GM10266 (cell line): ENCODE measurements around the gene ZNF644.
"Not testable (repeated sequence)": the region's sequence is repeated elsewhere in the genome, so short reads cannot be mapped to it uniquely, and the experiment has no call there.

Source experiments
- DNase-seq: peaks from one replicate; pipeline ENCODE4 v3.0.0; 2012; ENCODE audit errors: extremely low spot score
- CTCF ChIP-seq: IDR thresholded peaks from 2 replicates; pipeline ENCODE4 v1.5.1; 2012; ENCODE audit warnings: mild to moderate bottlenecking, low read depth; ENCODE audit not compliant: control insufficient read depth, insufficient read depth; ENCODE audit errors: missing control alignments

ZNF644 gene

GRCh38 chr1:91021686-91022517 is at the start of gene ZNF644:
ZNF644 (minus strand) TSS chr1:91022035; CDS start chr1:90982353, 39,682 bp downstream.
- peak; percentile 91 for DNase-seq
- no peak for TF ChIP-seq CTCF

DNA sequence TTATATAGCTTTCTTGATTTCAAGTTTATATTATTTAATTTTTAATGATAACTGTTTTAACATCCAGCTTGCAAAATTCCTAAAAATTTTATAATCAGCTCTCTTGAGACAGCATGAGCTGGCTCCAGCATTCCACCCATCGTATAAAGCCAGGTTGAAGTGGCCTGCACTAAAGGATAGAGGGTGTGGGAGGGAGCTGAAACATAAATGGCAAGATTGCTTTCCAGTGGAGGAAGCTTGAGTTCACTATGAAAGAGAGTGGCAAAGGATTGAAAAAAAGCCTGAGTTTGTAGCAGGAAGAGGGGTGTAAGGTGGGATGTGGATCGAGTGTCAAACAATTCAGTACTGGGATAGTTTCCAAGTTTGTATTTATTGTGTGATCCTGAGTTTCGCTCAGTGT is 48.5 kb upstream of the ZNF644 start:
- no peak for TF ChIP-seq CTCF
- DNase-seq: no peak

DNA sequence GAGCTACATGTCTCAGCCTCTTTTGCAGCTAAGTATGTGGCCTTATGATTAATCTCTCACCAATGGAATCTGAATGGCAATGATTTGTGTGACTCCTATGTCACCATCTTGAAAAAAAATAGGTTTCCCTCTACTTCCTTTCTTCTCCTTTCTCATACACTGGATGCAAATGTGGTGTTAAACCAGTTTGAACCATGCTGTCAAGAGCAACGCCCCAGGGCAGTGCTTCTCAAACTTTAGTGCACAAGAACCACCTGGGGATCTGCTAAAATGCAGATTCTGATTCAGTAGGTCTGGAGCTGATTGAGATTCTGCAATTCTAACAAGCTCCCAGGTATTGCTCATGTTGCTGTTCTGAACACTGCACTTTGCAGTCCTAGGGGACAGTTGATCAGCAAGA is 44.7 kb upstream of the ZNF644 start:
- TF ChIP-seq CTCF: no peak
- no peak for DNase-seq

GRCh38 chr1:91065337-91065736 is 43.5 kb upstream of the ZNF644 start:
- DNase-seq: no peak
- no peak for TF ChIP-seq CTCF

DNA sequence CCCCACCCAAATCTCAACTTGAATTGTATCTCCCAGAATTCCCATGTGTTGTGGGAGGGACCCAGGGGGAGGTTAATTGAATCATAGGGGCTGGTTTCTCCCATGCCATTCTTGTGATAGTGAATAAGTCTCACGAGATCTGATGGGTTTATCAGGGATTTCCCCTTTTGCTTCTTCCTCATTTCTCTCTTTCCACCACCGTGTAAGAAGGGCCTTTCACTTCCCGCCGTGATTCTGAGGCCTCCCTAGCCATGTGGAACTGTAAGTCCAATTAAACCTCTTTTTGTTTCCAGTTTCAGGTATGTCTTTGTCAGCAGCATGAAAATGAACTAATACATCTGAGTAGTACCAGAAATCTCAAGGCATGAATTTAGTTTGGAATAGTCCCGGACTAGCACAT is 41.6 kb upstream of the ZNF644 start:
- not testable (repeated sequence) for DNase-seq

DNA sequence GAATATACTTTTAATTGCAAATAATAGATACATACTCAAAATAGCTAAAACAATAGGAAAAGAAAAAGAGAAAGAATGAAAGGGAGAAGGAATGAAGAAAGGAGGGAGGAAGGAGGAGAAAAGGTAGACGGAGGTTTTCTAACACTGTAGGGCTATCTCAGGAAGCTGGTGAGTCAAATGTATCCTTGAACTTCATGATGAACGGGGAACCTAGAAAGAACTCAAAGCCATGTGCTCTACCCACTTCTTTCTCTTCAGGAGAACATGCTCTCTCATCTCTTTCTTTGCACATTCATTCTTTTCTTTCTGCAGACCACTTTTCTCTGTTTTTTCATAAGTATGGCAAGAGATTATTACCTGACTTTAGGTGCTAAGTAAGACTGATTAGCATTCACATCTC is 37.3 kb upstream of the ZNF644 start:
- no peak for TF ChIP-seq CTCF
- no peak for DNase-seq

DNA sequence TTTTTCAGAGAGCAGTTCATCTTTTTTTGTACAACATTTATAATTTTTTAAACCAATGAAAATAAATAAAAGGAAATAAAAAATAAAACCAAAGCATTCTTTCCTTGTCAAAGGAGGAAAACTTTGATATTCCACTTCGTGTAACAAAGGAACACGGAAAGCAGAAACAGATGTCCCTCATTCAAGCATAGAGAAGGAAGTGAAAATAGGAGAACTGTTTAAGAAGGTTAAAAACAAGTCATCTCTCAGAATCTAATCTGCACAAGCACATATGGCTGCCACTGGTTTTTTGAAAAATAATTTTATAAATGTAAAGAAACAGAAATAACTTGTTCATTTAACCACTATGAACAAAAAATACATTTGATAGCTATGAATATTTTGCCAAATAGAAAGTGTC is 35.9 kb upstream of the ZNF644 start:
- no peak for DNase-seq
- no peak for TF ChIP-seq CTCF
